Keratinocyte (primary cell): ENCODE data around the gene BRPF1. TPM values are rescaled to one million over a fixed set of nuclear protein-coding genes. Genes with fewer than 3 reads are reported as not detected.

Experiments
- DNase-seq: peaks from one replicate; pipeline ENCODE4 v3.0.0-alpha.2; 2011; ENCODE audit warnings: low read depth, missing footprints, low spot score
- FAIRE-seq: peaks from 2 replicates; lab custom pipeline; 2011; peaks lifted over from hg19 to GRCh38; lab: Jason Lieb, UNC
- H2AFZ ChIP-seq: 2 replicates; pipeline ENCODE4 v1.6.0; 2012; ENCODE audit warnings: low read length, control low read depth, inconsistent platforms; ENCODE audit not compliant: control insufficient read depth
- H3K27ac ChIP-seq: 2 replicates; pipeline ENCODE4 v1.5.1; 2011; ENCODE audit warnings: low read length; ENCODE audit not compliant: control insufficient read depth, insufficient read depth
- H3K27me3 ChIP-seq: 3 replicates; pipeline ENCODE4 v1.6.0; 2011; ENCODE audit warnings: low read length; ENCODE audit not compliant: control insufficient read depth, insufficient read depth; ENCODE audit errors: extremely low read depth
- H3K36me3 ChIP-seq, 2 experiments: 2 replicates in 1 of 2; 3 replicates in 1 of 2; pipeline ENCODE4 v1.5.1; 2011; ENCODE audit warnings: low read length in 2 of 2, mild to moderate bottlenecking in 1 of 2; ENCODE audit not compliant: control insufficient read depth in 2 of 2, insufficient read depth in 2 of 2; ENCODE audit errors: extremely low read depth in 1 of 2
- H3K4me1 ChIP-seq: 3 replicates; pipeline ENCODE4 v1.5.1; 2011; ENCODE audit warnings: low read length; ENCODE audit not compliant: control insufficient read depth, insufficient read depth; ENCODE audit errors: extremely low read depth
- H3K4me2 ChIP-seq: 3 replicates; pipeline ENCODE4 v1.6.0; 2011; ENCODE audit warnings: low read depth, low read length; ENCODE audit not compliant: control insufficient read depth, insufficient read depth; ENCODE audit errors: extremely low read depth
- H3K4me3 ChIP-seq, 3 experiments: fragments of 200-600 bp in 1 of 3; sonication (generic) in 1 of 3; 2 replicates in 2 of 3; 3 replicates in 1 of 3; pipeline ENCODE4 v1.5.1; 2011 to 2016; ENCODE audit warnings: low read length in 3 of 3, mild to moderate bottlenecking in 3 of 3, control low read depth in 2 of 3, inconsistent platforms in 1 of 3, low read depth in 1 of 3, mixed read lengths in 1 of 3, mixed run types in 1 of 3, moderate library complexity in 1 of 3; ENCODE audit not compliant: control insufficient read depth in 2 of 3, insufficient read depth in 2 of 3; ENCODE audit errors: extremely low read depth in 1 of 3
- H3K79me2 ChIP-seq: 2 replicates; pipeline ENCODE4 v1.6.0; 2012; ENCODE audit warnings: low read length; ENCODE audit not compliant: control insufficient read depth, insufficient read depth
- H3K9ac ChIP-seq: 3 replicates; pipeline ENCODE4 v1.6.0; 2011; ENCODE audit warnings: low read length; ENCODE audit not compliant: control insufficient read depth, insufficient read depth; ENCODE audit errors: extremely low read depth
- H3K9me1 ChIP-seq: 3 replicates; pipeline ENCODE4 v1.6.0; 2011; ENCODE audit warnings: low read length; ENCODE audit not compliant: control insufficient read depth, insufficient read depth; ENCODE audit errors: extremely low read depth
- H3K9me3 ChIP-seq: 2 replicates; pipeline ENCODE4 v1.5.1; 2012; ENCODE audit warnings: low read depth, low read length; ENCODE audit not compliant: control insufficient read depth
- H4K20me1 ChIP-seq: 3 replicates; pipeline ENCODE4 v1.6.0; 2011; ENCODE audit warnings: low read length; ENCODE audit not compliant: control insufficient read depth, insufficient read depth; ENCODE audit errors: extremely low read depth
- EZH2 ChIP-seq: IDR thresholded peaks from one replicate; pipeline ENCODE4 v1.6.1; 2012; ENCODE audit warnings: inconsistent platforms, mild to moderate bottlenecking, low read length, moderate library complexity
- dilution Hi-C: fragments of 300-500 bp; cut with MboI; formaldehyde crosslinking; loops from one replicate; pipeline ENCODE4 v1.7.0; 2020; ENCODE audit warnings: low sequenced_read_pairs; ENCODE audit not compliant: extremely low pct_ligation_motif_present
- polyA plus RNA-seq, 5 experiments: library from polyadenylated mRNA; depleted of rRNA in 3 of 5; stranded (reverse) in 3 of 5; stranded (forward) in 1 of 5; unstranded in 1 of 5; fragments of >200 nt; gene quantifications; 1 replicate in 1 of 5; 2 replicates in 3 of 5; 3 replicates in 1 of 5; pipeline versions ENCODE4 v1.2.1 to v1.2.3, GENCODE V29; 2011 to 2012; ENCODE audit warnings: missing spikeins in 2 of 5, low read depth in 1 of 5, low replicate concordance in 1 of 5
- TF ChIP-seq, protein P1 (sequence below), 3 experiments: IDR thresholded peaks in 1 of 3; conservative IDR thresholded peaks in 1 of 3; optimal IDR thresholded peaks in 1 of 3; 2 replicates in 2 of 3; 3 replicates in 1 of 3; pipeline versions ENCODE3 to v1.5.1; 2011; ENCODE audit warnings: low read length in 3 of 3, mild to moderate bottlenecking in 3 of 3, moderate library complexity in 2 of 3, control low read depth in 1 of 3, inconsistent platforms in 1 of 3; ENCODE audit not compliant: insufficient read depth in 2 of 3; ENCODE audit errors: extremely low read depth in 1 of 3

Gene BRPF1
- polyA plus RNA-seq, 1 donor (not counting 4 experiments of a cell fraction or from before 2014, with no cell fraction given) = 8.0 TPM

DNA sequence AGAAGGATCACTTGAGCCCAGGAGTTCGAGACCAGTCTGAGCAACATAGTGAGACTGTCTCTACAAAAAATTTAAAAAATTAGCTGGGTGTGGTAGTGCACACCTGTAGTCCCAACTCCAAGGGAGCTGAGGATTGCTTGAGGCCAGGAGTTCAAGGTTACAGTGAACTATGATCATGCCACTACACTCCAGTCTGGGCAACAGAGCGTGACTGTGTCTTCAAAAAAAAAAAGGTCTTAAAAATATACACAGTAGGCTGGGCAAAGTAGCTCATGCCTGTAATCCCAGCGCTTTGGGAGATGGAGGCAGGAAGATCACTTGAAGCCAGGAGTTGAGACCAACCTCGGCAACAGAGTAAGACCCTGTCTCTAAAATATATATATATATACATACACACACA is 49.4 kb downstream of the BRPF1 start:
- H3K36me3 ChIP-seq = peaks cover 13 to 16% of the 10 kb centered on the region in 2 experiments
- DNase-seq (no peak), FAIRE-seq (no peak)
- no peaks in the 10 kb centered on the region for H3K9me1 ChIP-seq
- no peaks in the 10 kb centered on the region for H3K9me3 ChIP-seq
- dilution Hi-C loops = no loop called here
- no peak overlapping the region for H3K4me3 ChIP-seq
- TF ChIP-seq EZH2 = no peak
- TF ChIP-seq, protein P1, sequence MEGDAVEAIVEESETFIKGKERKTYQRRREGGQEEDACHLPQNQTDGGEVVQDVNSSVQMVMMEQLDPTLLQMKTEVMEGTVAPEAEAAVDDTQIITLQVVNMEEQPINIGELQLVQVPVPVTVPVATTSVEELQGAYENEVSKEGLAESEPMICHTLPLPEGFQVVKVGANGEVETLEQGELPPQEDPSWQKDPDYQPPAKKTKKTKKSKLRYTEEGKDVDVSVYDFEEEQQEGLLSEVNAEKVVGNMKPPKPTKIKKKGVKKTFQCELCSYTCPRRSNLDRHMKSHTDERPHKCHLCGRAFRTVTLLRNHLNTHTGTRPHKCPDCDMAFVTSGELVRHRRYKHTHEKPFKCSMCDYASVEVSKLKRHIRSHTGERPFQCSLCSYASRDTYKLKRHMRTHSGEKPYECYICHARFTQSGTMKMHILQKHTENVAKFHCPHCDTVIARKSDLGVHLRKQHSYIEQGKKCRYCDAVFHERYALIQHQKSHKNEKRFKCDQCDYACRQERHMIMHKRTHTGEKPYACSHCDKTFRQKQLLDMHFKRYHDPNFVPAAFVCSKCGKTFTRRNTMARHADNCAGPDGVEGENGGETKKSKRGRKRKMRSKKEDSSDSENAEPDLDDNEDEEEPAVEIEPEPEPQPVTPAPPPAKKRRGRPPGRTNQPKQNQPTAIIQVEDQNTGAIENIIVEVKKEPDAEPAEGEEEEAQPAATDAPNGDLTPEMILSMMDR (optimal IDR thresholded peaks at IDR 0.05 in 1 of 3, IDR thresholded peaks at IDR 0.05 in 1 of 3, conservative IDR thresholded peaks at IDR 0.05 in 1 of 3; ENCODE audit: extremely low read depth in 1 of 3, insufficient read depth in 2 of 3, low read length in 3 of 3) = no peak
- no peak overlapping the region for H3K27ac ChIP-seq
- no peaks in the 10 kb centered on the region for H3K27me3 ChIP-seq
- no peak overlapping the region for H3K9ac ChIP-seq
- H3K4me2 ChIP-seq = no peak overlapping the region
- H4K20me1 ChIP-seq = no peaks in the 10 kb centered on the region
- H2AFZ ChIP-seq = no peak overlapping the region
- H3K4me1 ChIP-seq = peaks cover 3% of the 10 kb centered on the region
- no peaks in the 10 kb centered on the region for H3K79me2 ChIP-seq

DNA sequence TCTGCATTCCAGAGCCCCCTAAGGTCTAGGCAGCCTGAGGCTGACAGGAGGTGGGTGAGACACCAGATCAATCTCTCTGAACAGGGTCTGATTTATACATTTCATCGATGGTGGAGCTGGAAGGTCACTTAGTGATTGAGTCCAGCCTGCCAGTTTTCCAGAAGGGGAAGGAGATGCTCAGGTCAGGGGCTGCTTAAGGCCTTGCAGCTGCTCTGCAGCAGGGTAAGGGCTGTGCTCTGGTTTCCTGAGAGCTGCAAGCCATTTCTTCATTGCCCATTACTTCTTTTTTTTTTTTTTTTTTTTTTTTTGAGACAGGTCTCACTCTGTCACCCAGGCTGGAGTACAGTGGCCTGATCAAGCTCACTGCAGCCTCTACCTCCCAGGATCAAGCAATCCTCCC is 50.0 kb downstream of the BRPF1 start:
- TF ChIP-seq EZH2 = no peak
- TF ChIP-seq, protein P1 (optimal IDR thresholded peaks at IDR 0.05 in 1 of 3, IDR thresholded peaks at IDR 0.05 in 1 of 3, conservative IDR thresholded peaks at IDR 0.05 in 1 of 3; ENCODE audit: extremely low read depth in 1 of 3, insufficient read depth in 2 of 3, low read length in 3 of 3) = no peak
- FAIRE-seq = no peak

More for the DNA sequence above, 50.0 kb downstream of the BRPF1 start:
- dilution Hi-C loops = no loop called here
- no peak overlapping the region for H3K27ac ChIP-seq
- no peaks in the 10 kb centered on the region for H3K9me1 ChIP-seq
- H2AFZ ChIP-seq = no peak overlapping the region
- DNase-seq = no peak
- peaks cover 3% of the 10 kb centered on the region for H3K4me1 ChIP-seq
- H3K9ac ChIP-seq = no peak overlapping the region
- H3K9me3 ChIP-seq = no peaks in the 10 kb centered on the region
- no peaks in the 10 kb centered on the region for H4K20me1 ChIP-seq
- H3K4me2 ChIP-seq = no peak overlapping the region
- H3K36me3 ChIP-seq = peaks cover 16 to 20% of the 10 kb centered on the region in 2 experiments
- H3K4me3 ChIP-seq = no peak overlapping the region
- no peaks in the 10 kb centered on the region for H3K79me2 ChIP-seq
- no peaks in the 10 kb centered on the region for H3K27me3 ChIP-seq
